ENCODE measurements around the gene SPC25.

Gene SPC25

GRCh38 chr2:168841445-168841844 is 48.8 kb downstream of the SPC25 start:
- H3K27me3 ChIP-seq (ENCODE audit: insufficient read depth, poor library complexity, severe bottlenecking) = no peaks in the 10 kb centered on the region
- H3K4me1 ChIP-seq (ENCODE audit: insufficient read depth, poor library complexity, severe bottlenecking) = peaks cover 2% of the 10 kb centered on the region
- no peak for TF ChIP-seq CTCF (IDR thresholded peaks at IDR 0.05; ENCODE audit: poor library complexity, severe bottlenecking)
- ATAC-seq (ENCODE audit: low read depth) (no peak), DNase-seq (ENCODE audit: low spot score) (no peak)
- H3K27ac ChIP-seq (ENCODE audit: poor library complexity, severe bottlenecking) = no peak overlapping the region
- no peaks in the 10 kb centered on the region for H3K36me3 ChIP-seq (ENCODE audit: low read depth)
- no peak overlapping the region for H3K4me3 ChIP-seq (ENCODE audit: severe bottlenecking)
- no peaks in the 10 kb centered on the region for H3K9me3 ChIP-seq (ENCODE audit: severe bottlenecking)

- Histone ChIP-seq H3K27ac (ENCODE audit: poor library complexity, severe bottlenecking) (no peak overlapping the region), H3K4me3 (ENCODE audit: severe bottlenecking) (no peak overlapping the region), H3K4me1 (ENCODE audit: insufficient read depth, poor library complexity, severe bottlenecking) (no peaks in the 10 kb centered on the region), H3K27me3 (ENCODE audit: insufficient read depth, poor library complexity, severe bottlenecking) (no peaks in the 10 kb centered on the region), H3K9me3 (ENCODE audit: severe bottlenecking) (no peaks in the 10 kb centered on the region), H3K36me3 (ENCODE audit: low read depth) (no peaks in the 10 kb centered on the region)
- no peak for ATAC-seq (ENCODE audit: low read depth)
- TF ChIP-seq CTCF (IDR thresholded peaks at IDR 0.05; ENCODE audit: poor library complexity, severe bottlenecking) = no peak
- no peak for DNase-seq (ENCODE audit: low spot score)
Observed at GRCh38 chr2:168835969-168836368, 54.3 kb downstream of the SPC25 start.

GRCh38 chr2:168831662-168832061 is 58.6 kb downstream of the SPC25 start:
- H3K36me3 ChIP-seq (ENCODE audit: low read depth) = no peaks in the 10 kb centered on the region
- H3K4me1 ChIP-seq (ENCODE audit: insufficient read depth, poor library complexity, severe bottlenecking) = no peaks in the 10 kb centered on the region
- no peak overlapping the region for H3K4me3 ChIP-seq (ENCODE audit: severe bottlenecking)
- TF ChIP-seq CTCF (IDR thresholded peaks at IDR 0.05; ENCODE audit: poor library complexity, severe bottlenecking) = no peak
- no peaks in the 10 kb centered on the region for H3K9me3 ChIP-seq (ENCODE audit: severe bottlenecking)
- no peak overlapping the region for H3K27ac ChIP-seq (ENCODE audit: poor library complexity, severe bottlenecking)
- DNase-seq (ENCODE audit: low spot score) (no peak), ATAC-seq (ENCODE audit: low read depth) (no peak)
- H3K27me3 ChIP-seq (ENCODE audit: insufficient read depth, poor library complexity, severe bottlenecking) = no peaks in the 10 kb centered on the region

GRCh38 chr2:168830958-168831357 is 59.3 kb downstream of the SPC25 start:
- no peak overlapping the region for H3K27ac ChIP-seq (ENCODE audit: poor library complexity, severe bottlenecking)
- TF ChIP-seq CTCF (IDR thresholded peaks at IDR 0.05; ENCODE audit: poor library complexity, severe bottlenecking) = no peak
- H3K27me3 ChIP-seq (ENCODE audit: insufficient read depth, poor library complexity, severe bottlenecking) = no peaks in the 10 kb centered on the region
- no peaks in the 10 kb centered on the region for H3K36me3 ChIP-seq (ENCODE audit: low read depth)
- H3K4me1 ChIP-seq (ENCODE audit: insufficient read depth, poor library complexity, severe bottlenecking) = no peaks in the 10 kb centered on the region
- ATAC-seq (ENCODE audit: low read depth) (no peak), DNase-seq (ENCODE audit: low spot score) (no peak)
- H3K9me3 ChIP-seq (ENCODE audit: severe bottlenecking) = no peaks in the 10 kb centered on the region
- no peak overlapping the region for H3K4me3 ChIP-seq (ENCODE audit: severe bottlenecking)

- Histone ChIP-seq H3K9me3 (ENCODE audit: severe bottlenecking) (no peaks in the 10 kb centered on the region), H3K4me3 (ENCODE audit: severe bottlenecking) (no peak overlapping the region), H3K27ac (ENCODE audit: poor library complexity, severe bottlenecking) (no peak overlapping the region), H3K27me3 (ENCODE audit: insufficient read depth, poor library complexity, severe bottlenecking) (no peaks in the 10 kb centered on the region), H3K4me1 (ENCODE audit: insufficient read depth, poor library complexity, severe bottlenecking) (no peaks in the 10 kb centered on the region), H3K36me3 (ENCODE audit: low read depth) (no peaks in the 10 kb centered on the region)
- ATAC-seq (ENCODE audit: low read depth) (no peak), DNase-seq (ENCODE audit: low spot score) (no peak)
- TF ChIP-seq CTCF (IDR thresholded peaks at IDR 0.05; ENCODE audit: poor library complexity, severe bottlenecking) = no peak
Observed at GRCh38 chr2:168825126-168825525, 65.1 kb downstream of the SPC25 start.
